ENCODE data around the gene HDAC4.

DNA sequence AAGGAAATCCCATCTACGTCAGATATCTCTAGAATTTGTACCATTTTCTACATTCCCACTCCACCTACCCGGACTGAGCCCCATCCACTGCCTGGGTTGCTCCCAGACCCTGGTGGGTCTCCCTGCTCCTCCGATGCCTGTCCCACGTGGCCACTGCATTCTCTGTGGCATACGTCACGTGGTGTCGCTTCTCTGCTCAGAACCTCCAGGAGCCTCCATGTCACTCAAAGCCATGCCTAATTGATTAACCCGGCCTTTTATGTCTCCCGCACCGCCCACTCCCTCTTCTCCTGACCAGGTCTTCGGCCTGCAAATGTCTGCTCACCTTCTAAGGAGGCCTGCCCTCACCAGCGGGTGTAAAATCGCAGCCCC lies 176.6 kb downstream of the HDAC4 start:
- TF ChIP-seq, protein P1, sequence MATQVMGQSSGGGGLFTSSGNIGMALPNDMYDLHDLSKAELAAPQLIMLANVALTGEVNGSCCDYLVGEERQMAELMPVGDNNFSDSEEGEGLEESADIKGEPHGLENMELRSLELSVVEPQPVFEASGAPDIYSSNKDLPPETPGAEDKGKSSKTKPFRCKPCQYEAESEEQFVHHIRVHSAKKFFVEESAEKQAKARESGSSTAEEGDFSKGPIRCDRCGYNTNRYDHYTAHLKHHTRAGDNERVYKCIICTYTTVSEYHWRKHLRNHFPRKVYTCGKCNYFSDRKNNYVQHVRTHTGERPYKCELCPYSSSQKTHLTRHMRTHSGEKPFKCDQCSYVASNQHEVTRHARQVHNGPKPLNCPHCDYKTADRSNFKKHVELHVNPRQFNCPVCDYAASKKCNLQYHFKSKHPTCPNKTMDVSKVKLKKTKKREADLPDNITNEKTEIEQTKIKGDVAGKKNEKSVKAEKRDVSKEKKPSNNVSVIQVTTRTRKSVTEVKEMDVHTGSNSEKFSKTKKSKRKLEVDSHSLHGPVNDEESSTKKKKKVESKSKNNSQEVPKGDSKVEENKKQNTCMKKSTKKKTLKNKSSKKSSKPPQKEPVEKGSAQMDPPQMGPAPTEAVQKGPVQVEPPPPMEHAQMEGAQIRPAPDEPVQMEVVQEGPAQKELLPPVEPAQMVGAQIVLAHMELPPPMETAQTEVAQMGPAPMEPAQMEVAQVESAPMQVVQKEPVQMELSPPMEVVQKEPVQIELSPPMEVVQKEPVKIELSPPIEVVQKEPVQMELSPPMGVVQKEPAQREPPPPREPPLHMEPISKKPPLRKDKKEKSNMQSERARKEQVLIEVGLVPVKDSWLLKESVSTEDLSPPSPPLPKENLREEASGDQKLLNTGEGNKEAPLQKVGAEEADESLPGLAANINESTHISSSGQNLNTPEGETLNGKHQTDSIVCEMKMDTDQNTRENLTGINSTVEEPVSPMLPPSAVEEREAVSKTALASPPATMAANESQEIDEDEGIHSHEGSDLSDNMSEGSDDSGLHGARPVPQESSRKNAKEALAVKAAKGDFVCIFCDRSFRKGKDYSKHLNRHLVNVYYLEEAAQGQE (IDR thresholded peaks at IDR 0.05; ENCODE audit: low read depth), result no peak
- TF ChIP-seq TAF1 (IDR thresholded peaks at IDR 0.05; ENCODE audit: low read depth) (no peak), FOXM1 (IDR thresholded peaks at IDR 0.05; ENCODE audit: borderline replicate concordance, low read depth) (no peak), EP300 (IDR thresholded peaks at IDR 0.05; ENCODE audit: borderline replicate concordance) (no peak), YY1 (IDR thresholded peaks at IDR 0.05; ENCODE audit: low read depth) (no peak), CREB1 (IDR thresholded peaks at IDR 0.05; ENCODE audit: low read depth) (no peak), TCF12 (IDR thresholded peaks at IDR 0.05; ENCODE audit: low read depth) (no peak), RAD21 (IDR thresholded peaks at IDR 0.05; ENCODE audit: low read depth) (no peak), NFIC (IDR thresholded peaks at IDR 0.05) (no peak), ZBTB7A (IDR thresholded peaks at IDR 0.05; ENCODE audit: low read depth) (no peak), CEBPB (IDR thresholded peaks at IDR 0.05) (no peak)

All from Ishikawa (cell line).